WERI-Rb-1 (cell line): ENCODE measurements around the gene USF1.
A peak's percentile ranks its signal among the peaks of the same experiment; 100 is the strongest.

Source experiments
- DNase-seq: peaks from one replicate; pipeline ENCODE4 v3.0.0-alpha.2; 2020
- H3K27ac ChIP-seq: fragments of 250-450 bp; sonication (Bioruptor Pico); 2 replicates; pipeline ENCODE4 v1.5.1; 2020; ENCODE audit warnings: mild to moderate bottlenecking, moderate library complexity
- H3K27me3 ChIP-seq: fragments of 250-450 bp; sonication (Bioruptor Pico); 2 replicates; pipeline ENCODE4 v1.5.1; 2021; ENCODE audit warnings: mild to moderate bottlenecking, low read depth, moderate library complexity; ENCODE audit not compliant: insufficient read depth, severe bottlenecking
- H3K36me3 ChIP-seq: fragments of 250-450 bp; sonication (Bioruptor Pico); 2 replicates; pipeline ENCODE4 v1.5.1; 2020; ENCODE audit warnings: mild to moderate bottlenecking, moderate library complexity
- H3K4me3 ChIP-seq: 2 replicates; pipeline ENCODE4 v1.5.1; 2011; ENCODE audit warnings: low read depth, mild to moderate bottlenecking, control low read depth, low read length
- H3K9me3 ChIP-seq: fragments of 250-450 bp; sonication (Bioruptor Pico); 2 replicates; pipeline ENCODE4 v1.5.1; 2021; ENCODE audit warnings: mild to moderate bottlenecking, moderate library complexity; ENCODE audit not compliant: severe bottlenecking
- TF ChIP-seq, protein P1 (sequence below): IDR thresholded peaks from 2 replicates; pipeline ENCODE4 v1.5.1; 2011; ENCODE audit warnings: low read depth, mild to moderate bottlenecking, control low read depth, inconsistent platforms, low read length

The USF1 gene, protein sequence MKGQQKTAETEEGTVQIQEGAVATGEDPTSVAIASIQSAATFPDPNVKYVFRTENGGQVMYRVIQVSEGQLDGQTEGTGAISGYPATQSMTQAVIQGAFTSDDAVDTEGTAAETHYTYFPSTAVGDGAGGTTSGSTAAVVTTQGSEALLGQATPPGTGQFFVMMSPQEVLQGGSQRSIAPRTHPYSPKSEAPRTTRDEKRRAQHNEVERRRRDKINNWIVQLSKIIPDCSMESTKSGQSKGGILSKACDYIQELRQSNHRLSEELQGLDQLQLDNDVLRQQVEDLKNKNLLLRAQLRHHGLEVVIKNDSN

DNA sequence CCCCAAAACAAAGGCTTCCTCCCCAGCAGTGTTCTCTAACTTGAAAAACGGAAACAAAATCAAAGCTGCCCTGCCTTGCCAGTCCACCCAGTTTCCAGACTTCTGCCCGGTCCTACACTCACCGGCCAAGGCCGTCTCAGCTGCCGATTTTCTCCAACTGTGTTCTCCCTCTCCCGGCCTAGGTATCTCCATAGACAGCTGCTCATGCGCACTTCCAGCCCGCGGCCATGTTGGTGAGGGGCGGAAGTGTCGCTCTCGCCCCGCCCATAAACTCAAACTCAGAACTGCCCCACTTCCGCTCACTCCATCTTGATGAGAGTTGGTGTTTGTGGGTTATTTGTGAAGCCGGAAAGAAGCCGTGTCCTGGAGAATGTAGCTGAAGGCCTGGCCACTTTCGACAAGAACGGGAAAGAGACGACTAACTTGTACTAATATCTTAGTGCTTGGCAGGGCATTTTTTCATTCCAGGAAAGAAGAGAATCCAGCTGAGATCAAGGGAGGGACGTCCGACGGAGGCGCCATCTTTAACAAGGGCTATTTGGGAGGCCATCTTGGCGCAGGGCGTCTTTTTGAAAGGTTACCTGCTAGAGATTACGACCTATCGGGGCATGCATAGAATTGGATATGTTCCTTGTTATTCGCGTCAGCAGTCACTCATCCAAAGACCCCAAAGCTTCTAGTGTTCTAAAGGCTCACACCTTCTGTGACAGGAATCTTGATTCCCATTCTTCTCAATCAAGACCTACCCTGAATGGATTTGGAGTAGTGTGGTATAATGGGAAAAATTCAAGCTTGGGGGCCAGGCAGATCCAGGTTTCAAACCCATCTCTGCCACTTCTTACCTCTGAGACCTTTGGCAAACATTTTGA lies at the start of gene USF1:
Gene USF1, minus strand, starts transcription at position 242 of the 869 bp plus-strand sequence. CDS start 2,702 bp downstream, outside the sequence.
- Histone ChIP-seq H3K27me3 (no peaks in the 10 kb centered on the region), H3K27ac (peak within 1 kb of the TSS; percentile 93), H3K36me3 (peaks cover 27% of the 10 kb centered on the region), H3K9me3 (peaks cover 36% of the 10 kb centered on the region), H3K4me3 (peak within 1 kb of the TSS; percentile 78)
- TF ChIP-seq, protein P1, sequence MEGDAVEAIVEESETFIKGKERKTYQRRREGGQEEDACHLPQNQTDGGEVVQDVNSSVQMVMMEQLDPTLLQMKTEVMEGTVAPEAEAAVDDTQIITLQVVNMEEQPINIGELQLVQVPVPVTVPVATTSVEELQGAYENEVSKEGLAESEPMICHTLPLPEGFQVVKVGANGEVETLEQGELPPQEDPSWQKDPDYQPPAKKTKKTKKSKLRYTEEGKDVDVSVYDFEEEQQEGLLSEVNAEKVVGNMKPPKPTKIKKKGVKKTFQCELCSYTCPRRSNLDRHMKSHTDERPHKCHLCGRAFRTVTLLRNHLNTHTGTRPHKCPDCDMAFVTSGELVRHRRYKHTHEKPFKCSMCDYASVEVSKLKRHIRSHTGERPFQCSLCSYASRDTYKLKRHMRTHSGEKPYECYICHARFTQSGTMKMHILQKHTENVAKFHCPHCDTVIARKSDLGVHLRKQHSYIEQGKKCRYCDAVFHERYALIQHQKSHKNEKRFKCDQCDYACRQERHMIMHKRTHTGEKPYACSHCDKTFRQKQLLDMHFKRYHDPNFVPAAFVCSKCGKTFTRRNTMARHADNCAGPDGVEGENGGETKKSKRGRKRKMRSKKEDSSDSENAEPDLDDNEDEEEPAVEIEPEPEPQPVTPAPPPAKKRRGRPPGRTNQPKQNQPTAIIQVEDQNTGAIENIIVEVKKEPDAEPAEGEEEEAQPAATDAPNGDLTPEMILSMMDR: no peak
- peak; percentile 98 for DNase-seq

DNA sequence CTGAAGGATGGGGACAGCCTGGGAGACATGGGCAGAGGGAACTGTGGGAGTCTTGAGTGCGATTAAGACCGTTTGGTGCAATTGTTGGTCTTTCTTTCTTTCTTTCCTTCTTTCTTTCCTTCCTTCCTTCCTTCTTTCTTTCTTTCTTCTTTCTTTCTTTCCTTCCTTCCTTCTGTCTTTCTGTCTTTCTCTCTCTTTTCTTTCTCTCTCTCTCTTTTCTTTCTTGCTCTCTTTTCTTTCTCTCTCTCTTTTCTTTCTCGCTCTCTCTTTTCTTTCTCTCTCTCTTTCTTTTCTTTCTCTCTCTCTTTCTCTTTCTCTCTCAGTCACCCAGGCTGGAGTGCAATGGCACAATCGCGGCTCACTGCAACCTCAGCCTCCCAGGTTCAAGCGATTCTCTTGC lies 49.5 kb upstream of the USF1 start:
- TF ChIP-seq, protein P1: no peak
- H3K27ac ChIP-seq: no peak overlapping the region
- H3K9me3 ChIP-seq: no peaks in the 10 kb centered on the region
- H3K27me3 ChIP-seq: peaks cover 12% of the 10 kb centered on the region
- H3K36me3 ChIP-seq: peaks cover 11% of the 10 kb centered on the region
- no peak overlapping the region for H3K4me3 ChIP-seq
- DNase-seq: no peak

DNA sequence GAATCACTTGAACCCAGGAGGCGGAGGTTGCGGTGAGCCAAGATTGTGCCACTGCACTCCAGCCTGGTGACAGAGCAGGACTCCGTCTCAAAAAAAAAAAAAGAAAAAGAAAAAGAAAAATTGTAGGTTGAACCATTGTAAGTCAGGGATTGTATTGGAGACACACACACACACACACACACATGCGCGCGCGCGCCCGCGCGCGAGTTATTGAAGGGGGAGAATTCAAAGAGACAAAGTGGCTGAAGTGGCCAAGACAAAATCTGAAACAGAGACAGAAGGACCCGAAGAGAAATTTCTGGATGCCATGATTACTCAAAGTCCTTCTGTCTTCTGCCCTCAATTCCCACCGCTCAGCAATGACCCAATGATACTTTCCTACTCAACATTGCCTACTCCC lies 48.7 kb upstream of the USF1 start:
- no peaks in the 10 kb centered on the region for H3K9me3 ChIP-seq
- no peak overlapping the region for H3K27ac ChIP-seq
- peaks cover 12% of the 10 kb centered on the region for H3K27me3 ChIP-seq
- TF ChIP-seq, protein P1: no peak
- no peak for DNase-seq
- peaks cover 4% of the 10 kb centered on the region for H3K36me3 ChIP-seq
- H3K4me3 ChIP-seq: no peak overlapping the region

DNA sequence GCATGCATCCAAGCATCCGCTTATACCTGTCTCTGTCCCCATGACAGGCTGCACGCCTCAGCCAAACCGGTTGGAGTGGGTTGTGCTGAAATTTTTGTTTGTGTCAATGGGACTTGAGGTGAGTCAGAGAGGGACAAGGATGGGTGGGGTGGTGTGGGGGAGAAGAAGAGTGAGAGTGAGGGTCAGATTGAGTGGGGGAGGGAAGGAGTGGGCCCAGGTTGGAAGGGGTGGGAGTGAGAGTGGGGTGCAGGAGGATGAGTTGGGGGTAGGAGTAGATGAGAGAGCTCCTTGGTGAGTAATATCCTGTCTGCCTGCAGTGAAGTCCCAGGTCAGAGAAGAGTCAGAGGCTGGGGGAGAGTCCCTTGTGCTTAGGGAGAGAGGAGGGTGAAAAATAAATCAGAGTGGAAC lies 46.8 kb upstream of the USF1 start:
- Histone ChIP-seq H3K27ac (no peak overlapping the region), H3K9me3 (no peaks in the 10 kb centered on the region), H3K36me3 (no peaks in the 10 kb centered on the region), H3K4me3 (no peak overlapping the region), H3K27me3 (peaks cover 12% of the 10 kb centered on the region)
- DNase-seq: no peak
- TF ChIP-seq, protein P1: no peak

DNA sequence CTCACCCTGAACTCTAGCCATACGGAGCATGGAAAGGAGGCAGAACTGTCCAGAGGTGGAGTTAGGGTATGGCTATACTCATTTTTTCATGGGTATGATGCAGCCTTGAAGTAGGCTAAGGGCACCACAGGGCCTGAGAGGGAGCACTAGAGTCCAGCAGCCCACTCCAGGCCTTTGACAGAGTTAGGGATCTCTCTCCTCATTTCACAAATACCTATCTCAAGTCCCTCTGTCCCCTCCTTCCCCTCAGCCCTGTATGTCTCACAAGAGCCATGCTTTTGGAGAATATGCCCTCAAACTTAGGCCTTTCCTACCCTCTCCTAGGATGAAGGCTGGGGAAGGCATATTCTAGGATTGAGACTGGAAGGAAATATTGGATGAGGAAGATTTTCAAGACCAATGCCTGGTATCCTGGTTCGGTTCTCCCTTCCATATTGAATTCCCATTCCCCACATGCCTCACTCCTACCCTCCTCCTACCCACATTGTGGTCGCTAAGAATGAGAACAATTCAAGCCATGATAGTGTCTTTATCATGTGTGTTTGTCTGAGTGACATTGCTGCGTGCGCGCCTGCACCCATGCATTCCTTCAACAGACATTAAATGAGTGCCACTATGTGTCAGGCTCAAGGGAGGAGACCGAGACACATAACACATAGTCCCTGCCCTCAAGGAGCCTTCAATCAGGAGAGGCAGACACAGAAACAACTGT lies 46.2 kb upstream of the USF1 start:
- no peak overlapping the region for H3K4me3 ChIP-seq
- no peaks in the 10 kb centered on the region for H3K9me3 ChIP-seq
- peaks cover 12% of the 10 kb centered on the region for H3K27me3 ChIP-seq
- no peak for DNase-seq
- H3K27ac ChIP-seq: no peak overlapping the region
- no peaks in the 10 kb centered on the region for H3K36me3 ChIP-seq
- TF ChIP-seq, protein P1: no peak
